Measurements from ENCODE around the gene TNK2.
"Not testable (repeated sequence)": the region's sequence is repeated elsewhere in the genome, so short reads cannot be mapped to it uniquely, and the experiment has no call there.

The TNK2 gene

DNA sequence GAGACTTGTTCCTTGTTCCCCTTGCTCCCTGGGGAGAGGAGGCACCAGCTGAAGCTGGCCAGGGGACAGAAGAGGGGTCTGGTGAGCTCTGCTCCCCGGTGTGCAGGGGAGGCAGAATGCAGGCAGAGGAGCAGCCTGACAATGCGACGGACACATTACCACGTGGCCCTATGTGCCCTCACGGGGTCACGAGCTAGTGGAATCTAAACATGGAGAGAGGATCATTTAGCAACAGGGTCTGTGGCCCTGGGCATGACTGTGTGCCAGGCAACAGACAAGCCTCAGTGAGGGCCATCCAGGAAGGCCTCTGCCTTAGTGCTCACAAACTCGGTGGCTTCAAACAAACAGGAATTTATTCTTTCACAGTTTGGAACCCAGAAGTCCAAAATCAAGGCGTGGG is 88.2 kb downstream of the TNK2 start:
- Histone ChIP-seq H3K4me2 (ENCODE audit: insufficient read depth, low read length) (no peak overlapping the region), H3K4me3 (ENCODE audit: low read depth in 1 of 2, low read length in 2 of 2) (no peak overlapping the region), H3K27me3 (ENCODE audit: insufficient read depth, low read length, poor library complexity) (no peaks in the 10 kb centered on the region), H2AFZ (ENCODE audit: low read depth, low read length) (no peak overlapping the region), H3K9me3 (ENCODE audit: insufficient read depth, low read length, severe bottlenecking) (peaks cover 4% of the 10 kb centered on the region), H3K27ac (ENCODE audit: low read length) (no peak overlapping the region), H3K79me2 (ENCODE audit: insufficient read depth, low read length) (no peaks in the 10 kb centered on the region), H3K36me3 (ENCODE audit: insufficient read depth, low read length) (no peaks in the 10 kb centered on the region), H3K9ac (ENCODE audit: low read depth, low read length) (no peak overlapping the region), H4K20me1 (ENCODE audit: insufficient read depth, low read length) (no peaks in the 10 kb centered on the region), H3K4me1 (ENCODE audit: insufficient read depth, low read length) (no peaks in the 10 kb centered on the region)
- no peak for DNase-seq
- no peak for ATAC-seq (ENCODE audit: insufficient read depth, low read depth)
- no peak for TF ChIP-seq EZH2 (IDR thresholded peaks at IDR 0.05; ENCODE audit: borderline replicate concordance, low read depth, low read length, severe bottlenecking)
- TF ChIP-seq, protein P1, sequence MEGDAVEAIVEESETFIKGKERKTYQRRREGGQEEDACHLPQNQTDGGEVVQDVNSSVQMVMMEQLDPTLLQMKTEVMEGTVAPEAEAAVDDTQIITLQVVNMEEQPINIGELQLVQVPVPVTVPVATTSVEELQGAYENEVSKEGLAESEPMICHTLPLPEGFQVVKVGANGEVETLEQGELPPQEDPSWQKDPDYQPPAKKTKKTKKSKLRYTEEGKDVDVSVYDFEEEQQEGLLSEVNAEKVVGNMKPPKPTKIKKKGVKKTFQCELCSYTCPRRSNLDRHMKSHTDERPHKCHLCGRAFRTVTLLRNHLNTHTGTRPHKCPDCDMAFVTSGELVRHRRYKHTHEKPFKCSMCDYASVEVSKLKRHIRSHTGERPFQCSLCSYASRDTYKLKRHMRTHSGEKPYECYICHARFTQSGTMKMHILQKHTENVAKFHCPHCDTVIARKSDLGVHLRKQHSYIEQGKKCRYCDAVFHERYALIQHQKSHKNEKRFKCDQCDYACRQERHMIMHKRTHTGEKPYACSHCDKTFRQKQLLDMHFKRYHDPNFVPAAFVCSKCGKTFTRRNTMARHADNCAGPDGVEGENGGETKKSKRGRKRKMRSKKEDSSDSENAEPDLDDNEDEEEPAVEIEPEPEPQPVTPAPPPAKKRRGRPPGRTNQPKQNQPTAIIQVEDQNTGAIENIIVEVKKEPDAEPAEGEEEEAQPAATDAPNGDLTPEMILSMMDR (IDR thresholded peaks at IDR 0.05; ENCODE audit: borderline replicate concordance, extremely low read depth, low read length, poor library complexity, severe bottlenecking): no peak

DNA sequence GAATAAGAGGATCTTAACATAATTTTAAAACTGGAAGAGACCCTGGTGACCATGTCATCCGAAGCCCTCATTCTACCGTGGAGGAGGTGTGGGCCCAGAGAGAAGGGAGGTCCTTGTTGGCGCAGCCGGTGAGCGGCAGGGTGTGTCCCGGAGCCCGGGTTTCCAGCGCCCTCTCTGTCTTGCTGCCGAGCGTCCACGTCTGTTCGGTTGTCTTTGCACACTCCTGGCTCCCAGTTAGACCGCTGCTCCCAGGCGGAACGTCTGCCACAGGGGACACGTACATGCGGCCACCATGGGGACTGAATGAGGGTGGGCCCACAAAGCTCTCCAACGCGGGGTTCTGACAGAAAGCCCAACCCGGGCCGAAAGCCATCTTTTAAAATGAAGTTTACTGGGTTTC is 90.0 kb downstream of the TNK2 start:
- H3K9ac ChIP-seq (ENCODE audit: low read depth, low read length): no peak overlapping the region
- H3K27me3 ChIP-seq (ENCODE audit: insufficient read depth, low read length, poor library complexity): no peaks in the 10 kb centered on the region
- H3K36me3 ChIP-seq (ENCODE audit: insufficient read depth, low read length): no peaks in the 10 kb centered on the region
- H4K20me1 ChIP-seq (ENCODE audit: insufficient read depth, low read length): no peaks in the 10 kb centered on the region
- H3K27ac ChIP-seq (ENCODE audit: low read length): no peak overlapping the region
- TF ChIP-seq EZH2 (IDR thresholded peaks at IDR 0.05; ENCODE audit: borderline replicate concordance, low read depth, low read length, severe bottlenecking): no peak
- TF ChIP-seq, protein P1 (IDR thresholded peaks at IDR 0.05; ENCODE audit: borderline replicate concordance, extremely low read depth, low read length, poor library complexity, severe bottlenecking): no peak
- no peaks in the 10 kb centered on the region for H3K4me1 ChIP-seq (ENCODE audit: insufficient read depth, low read length)
- H3K4me3 ChIP-seq (ENCODE audit: low read depth in 1 of 2, low read length in 2 of 2): no peak overlapping the region
- H2AFZ ChIP-seq (ENCODE audit: low read depth, low read length): no peak overlapping the region
- H3K79me2 ChIP-seq (ENCODE audit: insufficient read depth, low read length): no peaks in the 10 kb centered on the region
- no peak overlapping the region for H3K4me2 ChIP-seq (ENCODE audit: insufficient read depth, low read length)
- DNase-seq: no peak
- H3K9me3 ChIP-seq (ENCODE audit: insufficient read depth, low read length, severe bottlenecking): no peaks in the 10 kb centered on the region
- no peak for ATAC-seq (ENCODE audit: insufficient read depth, low read depth)

DNA sequence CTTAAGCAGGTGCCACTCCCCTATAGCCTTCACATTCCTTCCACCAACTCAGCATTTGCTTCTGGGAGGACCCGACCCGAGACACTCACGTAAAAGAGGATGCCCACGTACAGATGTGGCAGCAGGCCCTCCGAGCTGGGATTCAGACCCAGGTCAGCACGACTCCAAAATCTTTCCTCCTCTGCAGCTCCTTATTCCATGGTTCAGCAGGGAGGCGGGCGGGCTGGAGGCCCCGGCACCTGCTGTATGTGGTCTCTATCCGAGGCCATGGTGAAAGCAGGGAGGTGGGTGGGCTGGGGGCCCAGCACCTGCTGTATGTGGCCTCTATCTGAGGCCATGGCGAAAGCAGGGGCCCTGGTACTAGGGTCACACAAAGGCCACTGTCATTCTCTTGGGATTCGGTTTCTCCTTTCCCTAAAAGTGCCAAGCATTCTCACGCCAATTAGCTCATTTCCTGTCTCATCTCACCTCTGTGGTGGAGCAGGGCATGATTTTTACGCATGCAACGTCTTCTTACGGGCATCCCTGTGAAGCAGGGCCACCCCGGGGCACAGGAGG is 90.7 kb downstream of the TNK2 start:
- DNase-seq (no peak), ATAC-seq (ENCODE audit: insufficient read depth, low read depth) (no peak)
- no peaks in the 10 kb centered on the region for H3K79me2 ChIP-seq (ENCODE audit: insufficient read depth, low read length)
- H3K4me2 ChIP-seq (ENCODE audit: insufficient read depth, low read length): no peak overlapping the region
- H4K20me1 ChIP-seq (ENCODE audit: insufficient read depth, low read length): no peaks in the 10 kb centered on the region
- no peaks in the 10 kb centered on the region for H3K9me3 ChIP-seq (ENCODE audit: insufficient read depth, low read length, severe bottlenecking)
- H3K9ac ChIP-seq (ENCODE audit: low read depth, low read length): no peak overlapping the region
- no peak overlapping the region for H2AFZ ChIP-seq (ENCODE audit: low read depth, low read length)
- TF ChIP-seq, protein P1 (IDR thresholded peaks at IDR 0.05; ENCODE audit: borderline replicate concordance, extremely low read depth, low read length, poor library complexity, severe bottlenecking): no peak
- TF ChIP-seq EZH2 (IDR thresholded peaks at IDR 0.05; ENCODE audit: borderline replicate concordance, low read depth, low read length, severe bottlenecking): no peak
- H3K36me3 ChIP-seq (ENCODE audit: insufficient read depth, low read length): no peaks in the 10 kb centered on the region
- H3K27me3 ChIP-seq (ENCODE audit: insufficient read depth, low read length, poor library complexity): no peaks in the 10 kb centered on the region
- no peaks in the 10 kb centered on the region for H3K4me1 ChIP-seq (ENCODE audit: insufficient read depth, low read length)
- no peak overlapping the region for H3K27ac ChIP-seq (ENCODE audit: low read length)
- H3K4me3 ChIP-seq (ENCODE audit: low read depth in 1 of 2, low read length in 2 of 2): no peak overlapping the region

DNA sequence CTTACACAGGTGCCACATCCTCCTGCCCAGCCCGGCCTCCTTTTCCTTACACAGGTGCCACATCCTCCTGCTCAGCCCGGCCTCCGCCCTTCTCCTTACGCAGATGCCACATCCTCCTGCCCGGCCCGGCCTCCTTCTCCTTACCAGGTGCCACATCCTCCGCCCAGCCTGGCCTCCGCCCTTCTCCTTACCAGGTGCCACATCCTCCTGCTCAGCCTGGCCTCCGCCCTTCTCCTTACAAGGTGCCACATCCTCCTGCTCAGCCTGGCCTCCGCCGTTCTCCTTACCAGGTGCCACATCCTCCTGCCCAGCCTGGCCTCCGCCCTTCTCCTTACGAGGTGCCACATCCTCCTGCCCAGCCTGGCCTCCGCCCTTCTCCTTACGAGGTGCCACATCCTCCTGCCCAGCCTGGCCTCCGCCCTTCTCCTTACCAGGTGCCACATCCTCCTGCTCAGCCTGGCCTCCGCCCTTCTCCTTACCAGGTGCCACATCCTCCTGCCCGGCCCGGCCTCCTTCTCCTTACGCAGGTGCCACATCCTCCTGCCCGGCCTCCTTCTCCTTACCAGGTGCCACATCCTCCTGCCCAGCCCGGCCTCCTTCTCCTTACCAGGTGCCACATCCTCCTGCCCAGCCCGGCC is 92.0 kb downstream of the TNK2 start:
- H2AFZ ChIP-seq (ENCODE audit: low read depth, low read length); H3K9me3 ChIP-seq (ENCODE audit: insufficient read depth, low read length, severe bottlenecking); H3K4me3 ChIP-seq (ENCODE audit: low read depth in 1 of 2, low read length in 2 of 2); H4K20me1 ChIP-seq (ENCODE audit: insufficient read depth, low read length); DNase-seq; ATAC-seq (ENCODE audit: insufficient read depth, low read depth); H3K27me3 ChIP-seq (ENCODE audit: insufficient read depth, low read length, poor library complexity); H3K79me2 ChIP-seq (ENCODE audit: insufficient read depth, low read length); H3K27ac ChIP-seq (ENCODE audit: low read length); H3K4me1 ChIP-seq (ENCODE audit: insufficient read depth, low read length); H3K36me3 ChIP-seq (ENCODE audit: insufficient read depth, low read length); H3K4me2 ChIP-seq (ENCODE audit: insufficient read depth, low read length); H3K9ac ChIP-seq (ENCODE audit: low read depth, low read length): not testable (repeated sequence)

Data from DND-41 (cell line).